HL-60 (cell line): ENCODE results near the gene NCOA5.

Experiments used
- DNase-seq, 2 experiments: peaks; one replicate each; pipeline ENCODE4 v3.0.0-alpha.2; 2010 to 2020; ENCODE audit warnings: low read depth in 1 of 2, low spot score in 1 of 2
- H3K27ac ChIP-seq: fragments of 250-450 bp; sonication (Bioruptor Pico); replicated peaks from 2 replicates; pipeline ENCODE4 v1.5.1; 2020; ENCODE audit warnings: mild to moderate bottlenecking, moderate library complexity
- H3K27me3 ChIP-seq: fragments of 250-450 bp; sonication (Bioruptor Pico); 2 replicates; pipeline ENCODE4 v1.5.1; 2021; ENCODE audit warnings: mild to moderate bottlenecking, moderate library complexity; ENCODE audit not compliant: insufficient read depth, poor library complexity, severe bottlenecking
- H3K4me3 ChIP-seq: replicated peaks from 2 replicates; pipeline ENCODE4 v1.5.1; 2011; ENCODE audit warnings: mild to moderate bottlenecking, control low read depth, low read length; ENCODE audit not compliant: insufficient read depth
- CTCF ChIP-seq: IDR thresholded peaks from one replicate; pipeline ENCODE4 v1.5.1; 2011; ENCODE audit warnings: low read length, control low read depth, inconsistent platforms; ENCODE audit not compliant: insufficient read depth
- GABPA ChIP-seq: IDR thresholded peaks from 2 replicates; pipeline ENCODE4 v1.6.1; 2012; ENCODE audit warnings: low read depth
- POLR2AphosphoS5 ChIP-seq: IDR thresholded peaks from 2 replicates; pipeline ENCODE4 v1.6.1; 2012; ENCODE audit warnings: low read depth
- REST ChIP-seq: IDR thresholded peaks from 2 replicates; pipeline ENCODE4 v1.6.1; 2012; ENCODE audit warnings: low read depth; ENCODE audit not compliant: insufficient replicate concordance
- SPI1 ChIP-seq: IDR thresholded peaks from 2 replicates; pipeline ENCODE4 v1.6.1; 2012; ENCODE audit warnings: low read depth, mild to moderate bottlenecking, borderline replicate concordance

NCOA5 gene

GRCh38 chr20:46012921-46013320 is 76.8 kb downstream of the NCOA5 start:
- TF ChIP-seq REST (no peak), SPI1 (no peak), CTCF (no peak), GABPA (no peak), POLR2AphosphoS5 (no peak)
- peak in 1 of 2 experiments; percentile 38 for DNase-seq
- Histone ChIP-seq H3K4me3 (no peak overlapping the region), H3K27ac (no peak overlapping the region), H3K27me3 (peaks cover 47% of the 10 kb centered on the region)

GRCh38 chr20:46011631-46012482 is 77.9 kb downstream of the NCOA5 start:
- Histone ChIP-seq H3K27me3 (peaks cover 47% of the 10 kb centered on the region), H3K27ac (no peak overlapping the region), H3K4me3 (no peak overlapping the region)
- peak in 1 of 2 experiments; percentile 56 for DNase-seq
- no peak for TF ChIP-seq POLR2AphosphoS5
- no peak for TF ChIP-seq REST
- no peak for TF ChIP-seq GABPA
- TF ChIP-seq SPI1: no peak
- no peak for TF ChIP-seq CTCF
